HEK293T (cell line): ENCODE results near the gene SH3BP5.

ENCODE experiments used
- CTCF ChIA-PET: fragments of 350-600 bp; formaldehyde crosslinking; extraction: SDS; loops from one replicate; lab custom pipeline; 2021; ENCODE audit warnings: antibody characterized with exemption, inconsistent platforms; lab: Yijun Ruan, JAX
- POLR2A ChIA-PET: fragments of 350-600 bp; formaldehyde crosslinking; extraction: SDS; loops from one replicate; lab custom pipeline; 2020; ENCODE audit warnings: antibody characterized with exemption, inconsistent platforms; lab: Yijun Ruan, JAX
- DNase-seq: peaks from one replicate; pipeline ENCODE4 v3.0.0; 2012; ENCODE audit warnings: mixed read lengths; ENCODE audit errors: extremely low spot score
- ARNT ChIP-seq: fragments of 450-650 bp; IDR thresholded peaks from 2 replicates; pipeline ENCODE4 v1.6.1; 2017; ENCODE audit warnings: mild to moderate bottlenecking
- BHLHE40 ChIP-seq: fragments of 450-650 bp; IDR thresholded peaks from 2 replicates; pipeline ENCODE4 v1.6.1; 2016; ENCODE audit warnings: mild to moderate bottlenecking, moderate library complexity, borderline replicate concordance
- CTBP1 ChIP-seq: fragments of 450-650 bp; IDR thresholded peaks from 2 replicates; pipeline ENCODE4 v1.6.1; 2016; ENCODE audit warnings: borderline replicate concordance
- ELF4 ChIP-seq: fragments of 450-650 bp; IDR thresholded peaks from 2 replicates; pipeline ENCODE4 v1.6.1; 2017; ENCODE audit warnings: antibody characterized with exemption
- FOXA1 ChIP-seq: fragments of 450-650 bp; IDR thresholded peaks from 2 replicates; pipeline ENCODE4 v1.6.1; 2016; ENCODE audit warnings: mild to moderate bottlenecking
- FOXK2 ChIP-seq: fragments of 450-650 bp; IDR thresholded peaks from 2 replicates; pipeline ENCODE4 v1.6.1; 2016; ENCODE audit warnings: mild to moderate bottlenecking
- FOXM1 ChIP-seq: fragments of 450-650 bp; IDR thresholded peaks from 2 replicates; pipeline ENCODE4 v1.6.1; 2017; ENCODE audit warnings: mild to moderate bottlenecking, borderline replicate concordance
- HDGF ChIP-seq: fragments of 450-650 bp; IDR thresholded peaks from 2 replicates; pipeline ENCODE4 v1.6.1; 2017; ENCODE audit warnings: antibody characterized with exemption, borderline replicate concordance
- L3MBTL2 ChIP-seq: fragments of 450-650 bp; conservative IDR thresholded peaks from 2 replicates; pipeline ENCODE4 v1.6.1; 2016; ENCODE audit warnings: mild to moderate bottlenecking
- LEF1 ChIP-seq: fragments of 450-650 bp; IDR thresholded peaks from 2 replicates; pipeline ENCODE4 v1.6.1; 2017; ENCODE audit warnings: mild to moderate bottlenecking, borderline replicate concordance
- NFRKB ChIP-seq: fragments of 450-650 bp; IDR thresholded peaks from 2 replicates; pipeline ENCODE4 v1.6.1; 2016; ENCODE audit warnings: mild to moderate bottlenecking, moderate library complexity
- SP1 ChIP-seq: fragments of 450-650 bp; IDR thresholded peaks from 2 replicates; pipeline ENCODE4 v1.6.1; 2017
- SUZ12 ChIP-seq: fragments of 450-650 bp; IDR thresholded peaks from 2 replicates; pipeline ENCODE4 v1.6.1; 2016; ENCODE audit warnings: mild to moderate bottlenecking
- TARDBP ChIP-seq: fragments of 450-650 bp; IDR thresholded peaks from 2 replicates; pipeline ENCODE4 v1.6.1; 2016
- ZNF384 ChIP-seq: fragments of 450-650 bp; IDR thresholded peaks from 2 replicates; pipeline ENCODE4 v1.6.1; 2016
- TF ChIP-seq, protein P1 (sequence below): fragments of 450-650 bp; IDR thresholded peaks from 2 replicates; pipeline ENCODE4 v1.6.1; 2016

The SH3BP5 gene

DNA sequence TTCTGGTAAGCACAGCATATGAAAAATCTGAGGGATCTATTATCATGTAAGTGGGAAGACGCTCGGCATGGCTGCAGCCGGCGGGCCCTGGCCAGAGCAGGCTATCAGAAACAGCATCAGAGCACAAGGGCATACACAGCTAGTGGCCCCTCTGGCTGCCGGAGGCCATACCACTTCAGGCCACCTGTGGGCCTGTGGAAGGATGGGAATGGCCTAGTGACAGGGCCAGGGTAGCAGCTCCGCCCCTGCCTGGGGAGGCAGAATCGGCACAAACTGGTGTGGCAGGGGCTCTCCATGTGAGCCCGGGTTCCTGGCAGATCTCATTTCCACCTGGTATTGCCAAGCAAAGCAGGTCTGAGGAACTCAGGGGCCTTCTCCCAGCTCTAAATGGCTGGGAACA is 46.4 kb downstream of the SH3BP5 start:
- ChIA-PET POLR2A (no interaction called here), CTCF (no interaction called here)
- DNase-seq: no peak
- TF ChIP-seq L3MBTL2: no peak
- no peak for TF ChIP-seq ARNT
- no peak for TF ChIP-seq TARDBP
- TF ChIP-seq ZNF384: no peak
- no peak for TF ChIP-seq CTBP1
- no peak for TF ChIP-seq FOXM1

DNA sequence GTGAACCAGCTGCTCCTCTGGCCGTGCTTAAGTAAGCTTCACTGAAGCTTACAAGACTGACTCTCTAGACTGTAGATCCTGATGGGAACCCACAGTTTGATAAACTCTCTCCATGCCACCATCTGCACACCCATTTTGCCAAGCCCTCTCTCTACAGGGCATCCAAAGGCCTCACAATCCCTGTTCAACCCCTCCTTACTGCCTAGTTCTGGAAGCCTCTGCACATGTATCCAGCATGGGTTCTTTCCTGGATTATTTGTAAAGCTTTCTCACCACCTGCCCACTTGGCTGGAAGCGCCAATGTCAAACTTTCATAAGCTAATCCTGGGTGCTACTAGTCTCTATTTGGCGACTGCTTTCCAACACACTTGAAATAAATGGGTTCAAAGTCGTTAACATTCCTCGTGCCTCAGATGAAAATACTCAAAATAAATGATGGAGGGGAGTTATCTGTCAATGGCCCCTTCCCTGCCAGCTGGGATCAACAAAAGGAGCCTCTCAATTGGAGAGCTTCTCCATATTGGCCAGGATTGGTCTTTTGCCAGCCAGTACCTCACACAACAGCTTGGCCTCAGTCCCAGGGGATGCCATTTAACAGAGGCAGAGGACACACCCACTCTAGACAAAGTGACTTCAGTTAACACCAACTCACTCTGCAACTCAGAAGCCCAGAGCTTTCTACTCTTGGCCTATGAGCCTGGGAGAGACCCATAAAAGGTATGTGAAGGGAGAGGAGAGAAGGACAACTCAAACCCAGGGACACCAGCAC is 48.1 kb downstream of the SH3BP5 start:
- no peak for TF ChIP-seq LEF1
- no peak for TF ChIP-seq FOXK2
- TF ChIP-seq L3MBTL2: no peak
- no peak for TF ChIP-seq FOXA1
- no peak for TF ChIP-seq BHLHE40
- TF ChIP-seq FOXM1: no peak
- no peak for TF ChIP-seq CTBP1
- TF ChIP-seq HDGF: no peak
- TF ChIP-seq ARNT: no peak
- TF ChIP-seq, protein P1, sequence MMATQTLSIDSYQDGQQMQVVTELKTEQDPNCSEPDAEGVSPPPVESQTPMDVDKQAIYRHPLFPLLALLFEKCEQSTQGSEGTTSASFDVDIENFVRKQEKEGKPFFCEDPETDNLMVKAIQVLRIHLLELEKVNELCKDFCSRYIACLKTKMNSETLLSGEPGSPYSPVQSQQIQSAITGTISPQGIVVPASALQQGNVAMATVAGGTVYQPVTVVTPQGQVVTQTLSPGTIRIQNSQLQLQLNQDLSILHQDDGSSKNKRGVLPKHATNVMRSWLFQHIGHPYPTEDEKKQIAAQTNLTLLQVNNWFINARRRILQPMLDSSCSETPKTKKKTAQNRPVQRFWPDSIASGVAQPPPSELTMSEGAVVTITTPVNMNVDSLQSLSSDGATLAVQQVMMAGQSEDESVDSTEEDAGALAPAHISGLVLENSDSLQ: no peak
- no peak for TF ChIP-seq NFRKB
- no peak for TF ChIP-seq ZNF384
- no peak for TF ChIP-seq SUZ12
- TF ChIP-seq SP1: no peak
- TF ChIP-seq ELF4: no peak
- TF ChIP-seq TARDBP: no peak
- no peak for DNase-seq
- ChIA-PET CTCF (no interaction called here), POLR2A (no interaction called here)

DNA sequence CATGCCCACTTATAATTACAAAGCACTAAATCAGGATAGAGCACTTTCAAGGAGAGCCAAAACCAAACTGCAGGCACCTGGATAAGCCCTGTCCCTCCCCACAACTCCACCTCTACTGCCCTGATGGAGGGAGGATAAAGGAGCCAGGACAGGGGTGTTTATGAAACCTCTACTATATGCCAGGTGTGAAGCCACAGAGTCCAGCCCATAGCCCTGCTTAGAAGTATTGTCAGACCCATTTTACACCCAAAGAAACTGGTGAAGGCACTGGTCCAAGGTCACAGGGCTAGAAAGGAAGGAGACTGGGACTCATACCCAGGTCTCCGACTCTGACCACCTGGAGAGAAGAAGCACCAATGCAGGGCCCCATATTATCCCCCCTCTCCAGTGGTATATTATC is 48.7 kb downstream of the SH3BP5 start:
- ChIA-PET CTCF (no interaction called here), POLR2A (no interaction called here)
- DNase-seq: no peak
- TF ChIP-seq L3MBTL2 (no peak), CTBP1 (no peak), NFRKB (no peak), SUZ12 (no peak), LEF1 (no peak), FOXK2 (no peak), BHLHE40 (no peak), ARNT (no peak), ELF4 (no peak), FOXM1 (no peak), SP1 (no peak), ZNF384 (no peak), HDGF (no peak), FOXA1 (no peak), TARDBP (no peak)
- TF ChIP-seq, protein P1: no peak

DNA sequence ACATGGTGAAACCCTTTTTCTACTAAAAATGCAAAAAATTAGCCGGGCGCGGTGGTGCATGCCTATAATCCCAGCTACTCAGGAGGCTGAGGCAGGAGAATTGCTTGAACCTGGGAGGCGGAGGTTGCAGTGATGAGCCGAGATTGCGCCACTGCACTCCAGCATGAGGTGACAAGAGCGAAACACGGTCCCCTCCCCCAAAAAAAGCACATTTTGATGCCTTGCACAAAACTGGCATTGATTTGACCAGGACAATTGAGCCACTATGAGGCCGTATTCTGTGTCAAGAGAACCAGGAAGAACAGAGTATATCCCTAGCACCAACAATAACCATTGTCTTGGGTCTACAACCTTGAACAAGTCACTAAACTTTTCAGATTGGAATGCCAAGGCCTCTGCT is 50.6 kb downstream of the SH3BP5 start:
- DNase-seq: no peak
- CTCF ChIA-PET: interaction anchor here (0.7 kb wide), 1 partner anchor 42 kb away, joined by 3 read pairs; no protein-coding TSS in a partner anchor
- POLR2A ChIA-PET: no interaction called here
- no peak for TF ChIP-seq HDGF
- TF ChIP-seq SP1: no peak
- TF ChIP-seq ELF4: no peak
- TF ChIP-seq LEF1: no peak
- TF ChIP-seq SUZ12: no peak
- no peak for TF ChIP-seq BHLHE40
- TF ChIP-seq FOXM1: no peak
- TF ChIP-seq TARDBP: no peak
- no peak for TF ChIP-seq CTBP1
- TF ChIP-seq L3MBTL2: no peak
- TF ChIP-seq FOXA1: no peak
- no peak for TF ChIP-seq ZNF384
- TF ChIP-seq ARNT: no peak

DNA sequence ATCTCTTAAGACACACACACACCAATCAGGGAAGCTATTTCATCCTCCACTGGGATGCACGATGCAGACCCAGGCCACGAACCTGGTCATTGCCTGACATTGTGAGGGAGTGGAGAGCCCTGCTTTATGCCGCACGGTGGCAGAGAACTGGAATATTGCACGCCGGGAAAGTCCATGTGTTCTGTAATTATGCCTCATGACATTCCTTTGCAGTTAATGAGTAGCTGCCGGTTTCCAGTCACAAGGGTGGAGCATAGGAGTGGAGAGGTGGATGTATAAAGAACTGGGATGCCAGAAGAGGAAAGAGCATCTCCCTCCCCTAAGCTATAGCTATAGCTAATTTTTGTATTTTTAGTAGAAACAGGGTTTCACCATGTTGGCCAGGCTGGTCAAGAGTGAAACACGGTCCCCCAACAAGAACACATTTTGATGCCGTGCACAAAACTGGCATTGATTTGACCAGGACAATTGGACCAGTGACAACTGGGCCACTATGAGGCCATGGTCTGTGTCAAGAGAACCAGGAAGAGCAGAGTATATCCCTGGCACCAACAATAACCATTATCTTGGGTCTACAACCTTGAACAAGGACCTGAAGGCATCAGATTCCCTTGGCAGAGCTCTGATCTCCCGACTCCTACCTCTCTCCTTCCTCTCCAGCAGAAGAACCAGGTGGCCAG is 51.4 kb downstream of the SH3BP5 start:
- CTCF ChIA-PET: interaction anchor here (2.4 kb wide), 1 partner anchor 13 kb away, joined by 10 read pairs; no protein-coding TSS in a partner anchor
- no peak for DNase-seq
- POLR2A ChIA-PET: no interaction called here
- TF ChIP-seq FOXK2 (no peak), ZNF384 (no peak)

DNA sequence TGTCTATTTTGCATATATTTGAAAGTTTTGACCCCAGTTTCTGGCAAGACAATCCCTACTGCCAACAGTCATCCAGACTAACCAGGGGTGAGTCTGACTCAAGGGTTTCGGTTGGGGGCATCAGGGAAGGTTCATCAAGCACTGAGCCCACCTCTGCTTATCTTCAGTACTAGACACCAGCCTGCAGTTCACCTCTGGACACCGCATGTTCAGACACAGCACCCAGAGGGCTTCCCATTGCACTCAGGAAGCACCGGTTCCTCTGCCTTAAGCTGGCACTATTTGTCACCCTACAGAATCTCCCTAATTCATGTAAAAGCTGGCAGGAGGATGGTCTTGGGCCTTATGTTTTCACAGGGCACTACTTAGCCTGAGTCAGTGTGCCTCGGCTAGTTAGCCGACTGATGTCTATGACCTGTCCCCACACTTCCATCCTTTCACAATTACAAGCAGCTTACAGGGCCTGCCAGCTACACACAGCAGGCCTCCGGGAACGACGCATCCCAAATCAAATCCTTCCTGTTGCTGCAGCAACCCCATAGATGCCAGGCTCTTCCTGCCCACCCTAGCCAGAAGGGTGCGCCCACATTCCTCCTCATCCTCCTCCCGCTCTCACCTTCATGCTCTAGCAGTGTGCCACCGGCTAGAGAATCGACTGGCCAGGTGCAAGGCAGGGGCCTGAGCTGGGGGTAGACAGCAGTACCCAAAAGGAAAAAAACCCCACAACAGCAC is 52.5 kb downstream of the SH3BP5 start:
- TF ChIP-seq TARDBP: no peak
- TF ChIP-seq CTBP1: no peak
- TF ChIP-seq HDGF: no peak
- no peak for TF ChIP-seq SUZ12
- TF ChIP-seq FOXA1: no peak
- no peak for TF ChIP-seq FOXM1
- TF ChIP-seq NFRKB: no peak
- no peak for TF ChIP-seq FOXK2
- TF ChIP-seq SP1: no peak
- TF ChIP-seq L3MBTL2: no peak
- no peak for TF ChIP-seq ARNT
- no peak for TF ChIP-seq ELF4
- TF ChIP-seq, protein P1: no peak
- no peak for TF ChIP-seq BHLHE40
- no peak for TF ChIP-seq ZNF384
- TF ChIP-seq LEF1: no peak
- DNase-seq: no peak
- ChIA-PET POLR2A (no interaction called here), CTCF (interaction anchor here (2.4 kb wide), 1 partner anchor 11 kb away, joined by 10 read pairs; no protein-coding TSS in a partner anchor)
